ENCODE data around the gene EIF2S1.
A peak's percentile ranks its signal among the peaks of the same experiment; 100 is the strongest.
"Not testable (repeated sequence)": the region's sequence is repeated elsewhere in the genome, so short reads cannot be mapped to it uniquely, and the experiment has no call there.

The EIF2S1 gene

GRCh38 chr14:67359775-67360469, at the start of gene EIF2S1, which contains the start of gene ATP6V1D:
TSS of gene EIF2S1 (plus strand) at chr14:67360328. CDS start at chr14:67364768, 4,440 bp downstream.
TSS of gene ATP6V1D (minus strand) at chr14:67359804. CDS start at chr14:67359698, 106 bp downstream.
- peak; percentile 99 for DNase-seq (ENCODE audit: low read depth in 2 of 2, low spot score in 1 of 2)

- no peak for DNase-seq (ENCODE audit: low read depth in 2 of 2, low spot score in 1 of 2)
Observed at GRCh38 chr14:67311868-67312267, 48.3 kb upstream of the EIF2S1 start.

- DNase-seq (ENCODE audit: low read depth in 2 of 2, low spot score in 1 of 2), result no peak
Observed at GRCh38 chr14:67313153-67313552, 47.0 kb upstream of the EIF2S1 start.

- no peak for DNase-seq (ENCODE audit: low read depth in 2 of 2, low spot score in 1 of 2)
Observed at GRCh38 chr14:67317822-67318221, 42.3 kb upstream of the EIF2S1 start.

GRCh38 chr14:67319142-67319541, 41.0 kb upstream of the EIF2S1 start:
- no peak for DNase-seq (ENCODE audit: low read depth in 2 of 2, low spot score in 1 of 2)

- not testable (repeated sequence) for DNase-seq (ENCODE audit: low read depth in 2 of 2, low spot score in 1 of 2)
Observed at GRCh38 chr14:67329666-67330065, 30.5 kb upstream of the EIF2S1 start.

- no peak for DNase-seq (ENCODE audit: low read depth in 2 of 2, low spot score in 1 of 2)
Observed at GRCh38 chr14:67331368-67332125, 28.6 kb upstream of the EIF2S1 start.

- DNase-seq (ENCODE audit: low read depth in 2 of 2, low spot score in 1 of 2), result no peak
Observed at GRCh38 chr14:67332468-67332867, 27.7 kb upstream of the EIF2S1 start.

- DNase-seq (ENCODE audit: low read depth in 2 of 2, low spot score in 1 of 2), result no peak
Observed at GRCh38 chr14:67335781-67336180, 24.3 kb upstream of the EIF2S1 start.

- not testable (repeated sequence) for DNase-seq (ENCODE audit: low read depth in 2 of 2, low spot score in 1 of 2)
Observed at GRCh38 chr14:67341231-67341630, 18.9 kb upstream of the EIF2S1 start.

- no peak for DNase-seq (ENCODE audit: low read depth in 2 of 2, low spot score in 1 of 2)
Observed at GRCh38 chr14:67343601-67344230, 16.4 kb upstream of the EIF2S1 start.

GRCh38 chr14:67345583-67345982, 14.5 kb upstream of the EIF2S1 start:
- DNase-seq (ENCODE audit: low read depth in 2 of 2, low spot score in 1 of 2), result no peak

- no peak for DNase-seq (ENCODE audit: low read depth in 2 of 2, low spot score in 1 of 2)
Observed at GRCh38 chr14:67352055-67352454, 8.1 kb upstream of the EIF2S1 start.

GRCh38 chr14:67357186-67357968, 2.8 kb upstream of the EIF2S1 start:
- DNase-seq (ENCODE audit: low read depth in 2 of 2, low spot score in 1 of 2), result no peak

- no peak for DNase-seq (ENCODE audit: low read depth in 2 of 2, low spot score in 1 of 2)
Observed at GRCh38 chr14:67357969-67358354, 2.2 kb upstream of the EIF2S1 start.

- no peak for DNase-seq (ENCODE audit: low read depth in 2 of 2, low spot score in 1 of 2)
Observed at GRCh38 chr14:67358924-67359774, 979 bp upstream of the EIF2S1 start.

GRCh38 chr14:67360470-67361206, 510 bp downstream of the EIF2S1 start:
- DNase-seq (ENCODE audit: low read depth in 2 of 2, low spot score in 1 of 2), result no peak

- no peak for DNase-seq (ENCODE audit: low read depth in 2 of 2, low spot score in 1 of 2)
Observed at GRCh38 chr14:67365476-67365875, 5.3 kb downstream of the EIF2S1 start.

- no peak for DNase-seq (ENCODE audit: low read depth in 2 of 2, low spot score in 1 of 2)
Observed at GRCh38 chr14:67370830-67371229, 10.7 kb downstream of the EIF2S1 start.

Measured in stimulated activated CD8-positive, alpha-beta memory T cell treated with anti-CD3 and anti-CD28 coated beads, Interleukin-4, amount 100 ng/mL, for 1 hour (primary cell).